Activated T-helper 1 cell treated with anti-CD3 and anti-CD28 coated beads, Interleukin-12 subunit alpha, Interleukin-12 subunit beta, Interleukin-2, Interleukin-4 antibody, amounts not matched to agents 30 ng/mL and 10 ng/mL and 1 ng/mL, durations not matched to agents 14 hours and 24 hours and 36 hours (primary cell): ENCODE results near the gene ABCA9. TPM values are rescaled to one million over a fixed set of nuclear protein-coding genes. Genes with fewer than 3 reads are reported as not detected.
"Not testable (repeated sequence)": the region's sequence is repeated elsewhere in the genome, so short reads cannot be mapped to it uniquely, and the experiment has no call there.

Experiments
- DNase-seq: peaks from one replicate; pipeline ENCODE4 v3.0.0; 2021; ENCODE audit warnings: low spot score
- H3K27ac Mint-ChIP-seq: one replicate; pipeline ENCODE4 v1.8.0; 2021; ENCODE audit warnings: mild to moderate bottlenecking, mixed read lengths
- H3K27me3 Mint-ChIP-seq: one replicate; pipeline ENCODE4 v1.8.0; 2022; ENCODE audit warnings: mild to moderate bottlenecking, moderate library complexity, mixed read lengths; ENCODE audit not compliant: insufficient read depth
- H3K36me3 Mint-ChIP-seq: one replicate; pipeline ENCODE4 v1.8.0; 2021; ENCODE audit warnings: low read depth, mixed read lengths
- H3K4me1 Mint-ChIP-seq: one replicate; pipeline ENCODE4 v1.8.0; 2021; ENCODE audit warnings: low read depth, mixed read lengths
- H3K4me3 Mint-ChIP-seq: one replicate; pipeline ENCODE4 v1.8.0; 2021; ENCODE audit warnings: mild to moderate bottlenecking, moderate library complexity, mixed read lengths
- H3K9me3 Mint-ChIP-seq: one replicate; pipeline ENCODE4 v1.8.0; 2021; ENCODE audit warnings: mixed read lengths
- intact Hi-C: fragments of 100-400 bp; cut with micrococcal nuclease; formaldehyde crosslinking; loops from one replicate; pipeline ENCODE4 v1.15.1; 2024
- total RNA-seq: library from RNA; stranded (reverse); gene quantifications from 2 replicates; pipeline ENCODE4 v1.2.3, GENCODE V29; 2022

The ABCA9 gene
- total RNA-seq, 1 donor from 2014 or later, result not detected

GRCh38 chr17:68987966-68988365 is 72.8 kb downstream of the ABCA9 start:
- no peaks in the 10 kb centered on the region for H3K36me3 Mint-ChIP-seq
- no peaks in the 10 kb centered on the region for H3K4me1 Mint-ChIP-seq
- intact Hi-C loops, result no loop called here
- H3K4me3 Mint-ChIP-seq, result no peak overlapping the region
- no peaks in the 10 kb centered on the region for H3K27me3 Mint-ChIP-seq
- no peak overlapping the region for H3K27ac Mint-ChIP-seq
- DNase-seq, result no peak
- no peaks in the 10 kb centered on the region for H3K9me3 Mint-ChIP-seq

GRCh38 chr17:68981288-68981687 is 79.4 kb downstream of the ABCA9 start:
- Mint-ChIP-seq H3K27ac (no peak overlapping the region), H3K27me3 (no peaks in the 10 kb centered on the region), H3K9me3 (no peaks in the 10 kb centered on the region), H3K36me3 (no peaks in the 10 kb centered on the region), H3K4me1 (no peaks in the 10 kb centered on the region), H3K4me3 (no peak overlapping the region)
- intact Hi-C loops, result no loop called here
- no peak for DNase-seq

DNA sequence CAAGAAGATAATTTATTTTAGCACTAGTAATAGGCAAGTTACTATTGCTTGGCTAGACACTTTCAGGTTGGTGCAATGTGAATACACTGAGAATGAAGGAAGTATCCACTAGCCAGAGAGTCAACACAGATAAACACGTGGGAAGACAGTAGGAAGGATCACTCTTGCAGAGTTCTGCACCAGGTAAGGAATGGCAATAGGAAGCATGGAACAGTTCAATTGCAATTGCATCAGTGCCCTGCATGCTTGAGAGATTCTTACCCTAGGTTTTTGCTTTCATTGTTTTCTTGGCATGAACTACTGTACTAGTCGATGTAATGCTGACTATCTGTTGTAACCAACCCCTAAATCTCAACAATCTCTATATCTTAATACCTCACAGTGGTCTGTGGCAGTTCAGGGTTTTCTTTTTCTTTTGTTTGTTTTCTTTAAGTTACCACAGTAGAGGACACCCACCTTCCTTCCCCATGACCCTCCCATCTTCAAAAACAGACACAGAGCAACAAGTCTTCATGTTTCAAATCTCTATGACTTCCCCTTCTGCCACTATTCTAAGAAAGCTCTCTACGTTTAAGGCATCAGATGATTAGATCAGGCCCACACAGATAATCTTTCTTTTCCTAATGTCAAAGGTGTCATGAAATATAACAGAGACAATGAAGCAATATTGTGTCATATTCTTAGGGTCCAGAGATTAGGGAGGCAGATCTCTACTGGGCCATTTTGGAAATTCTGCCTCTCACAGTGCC is 87.5 kb downstream of the ABCA9 start:
- DNase-seq, result no peak
- no peaks in the 10 kb centered on the region for H3K27me3 Mint-ChIP-seq
- H3K27ac Mint-ChIP-seq, result no peak overlapping the region
- H3K4me3 Mint-ChIP-seq, result no peak overlapping the region
- H3K9me3 Mint-ChIP-seq, result no peaks in the 10 kb centered on the region
- no peaks in the 10 kb centered on the region for H3K4me1 Mint-ChIP-seq
- intact Hi-C loops, result loop anchor here (10.0 kb wide), 1 partner anchor 272 kb away; no protein-coding TSS in a partner anchor
- no peaks in the 10 kb centered on the region for H3K36me3 Mint-ChIP-seq

GRCh38 chr17:68972119-68972704 is 88.5 kb downstream of the ABCA9 start:
- Mint-ChIP-seq H3K27me3 (no peaks in the 10 kb centered on the region), H3K4me1 (no peaks in the 10 kb centered on the region), H3K27ac (no peak overlapping the region), H3K4me3 (no peak overlapping the region), H3K9me3 (no peaks in the 10 kb centered on the region), H3K36me3 (no peaks in the 10 kb centered on the region)
- intact Hi-C loops, result loop anchor here (10.0 kb wide), 1 partner anchor 273 kb away; no protein-coding TSS in a partner anchor
- DNase-seq, result no peak

DNA sequence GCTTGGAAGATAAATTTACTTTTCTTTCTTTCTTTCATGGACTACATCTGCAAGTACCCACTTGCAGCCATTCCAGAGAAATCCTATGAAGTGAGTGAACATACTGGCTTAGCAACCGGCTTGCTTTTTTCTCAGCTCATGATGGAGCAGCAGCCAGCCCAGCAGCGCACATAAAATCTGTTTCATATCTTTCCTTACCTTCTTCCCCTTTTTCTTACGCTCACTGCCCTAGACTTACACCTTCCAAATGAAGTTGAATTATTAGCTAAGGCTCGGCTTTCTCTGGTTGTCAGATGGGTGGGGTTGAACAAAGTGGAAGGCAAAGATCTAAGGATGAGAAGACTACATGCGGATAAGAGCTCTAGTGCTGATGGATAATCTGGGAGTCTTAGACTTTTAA is 91.6 kb downstream of the ABCA9 start:
- H3K36me3 Mint-ChIP-seq, result no peaks in the 10 kb centered on the region
- DNase-seq, result no peak
- no peaks in the 10 kb centered on the region for H3K27me3 Mint-ChIP-seq
- H3K9me3 Mint-ChIP-seq, result no peaks in the 10 kb centered on the region
- H3K4me1 Mint-ChIP-seq, result no peaks in the 10 kb centered on the region
- H3K4me3 Mint-ChIP-seq, result no peak overlapping the region
- intact Hi-C loops, result no loop called here
- H3K27ac Mint-ChIP-seq, result no peak overlapping the region

GRCh38 chr17:68963958-68964357 is 96.8 kb downstream of the ABCA9 start:
- H3K4me3 Mint-ChIP-seq, result no peak overlapping the region
- no peaks in the 10 kb centered on the region for H3K36me3 Mint-ChIP-seq
- no peak overlapping the region for H3K27ac Mint-ChIP-seq
- H3K4me1 Mint-ChIP-seq, result no peaks in the 10 kb centered on the region
- DNase-seq, result no peak
- H3K9me3 Mint-ChIP-seq, result no peaks in the 10 kb centered on the region
- intact Hi-C loops, result no loop called here
- H3K27me3 Mint-ChIP-seq, result no peaks in the 10 kb centered on the region

- no peak overlapping the region for H3K4me3 Mint-ChIP-seq
- H3K4me1 Mint-ChIP-seq, result no peaks in the 10 kb centered on the region
- intact Hi-C loops, result no loop called here
- DNase-seq, result no peak
- H3K27me3 Mint-ChIP-seq, result no peaks in the 10 kb centered on the region
- H3K9me3 Mint-ChIP-seq, result no peaks in the 10 kb centered on the region
- no peak overlapping the region for H3K27ac Mint-ChIP-seq
- H3K36me3 Mint-ChIP-seq, result no peaks in the 10 kb centered on the region
Measured at GRCh38 chr17:68961214-68961882, 99.4 kb downstream of the ABCA9 start.

GRCh38 chr17:68959117-68959516 is 101.6 kb downstream of the ABCA9 start:
- H3K36me3 Mint-ChIP-seq, H3K4me1 Mint-ChIP-seq, DNase-seq, H3K27me3 Mint-ChIP-seq, H3K27ac Mint-ChIP-seq, intact Hi-C loops, H3K9me3 Mint-ChIP-seq, H3K4me3 Mint-ChIP-seq: not testable (repeated sequence)

GRCh38 chr17:68957944-68958343 is 102.8 kb downstream of the ABCA9 start:
- Mint-ChIP-seq H3K27ac (no peak overlapping the region), H3K27me3 (no peaks in the 10 kb centered on the region)
- intact Hi-C loops, result no loop called here

DNA sequence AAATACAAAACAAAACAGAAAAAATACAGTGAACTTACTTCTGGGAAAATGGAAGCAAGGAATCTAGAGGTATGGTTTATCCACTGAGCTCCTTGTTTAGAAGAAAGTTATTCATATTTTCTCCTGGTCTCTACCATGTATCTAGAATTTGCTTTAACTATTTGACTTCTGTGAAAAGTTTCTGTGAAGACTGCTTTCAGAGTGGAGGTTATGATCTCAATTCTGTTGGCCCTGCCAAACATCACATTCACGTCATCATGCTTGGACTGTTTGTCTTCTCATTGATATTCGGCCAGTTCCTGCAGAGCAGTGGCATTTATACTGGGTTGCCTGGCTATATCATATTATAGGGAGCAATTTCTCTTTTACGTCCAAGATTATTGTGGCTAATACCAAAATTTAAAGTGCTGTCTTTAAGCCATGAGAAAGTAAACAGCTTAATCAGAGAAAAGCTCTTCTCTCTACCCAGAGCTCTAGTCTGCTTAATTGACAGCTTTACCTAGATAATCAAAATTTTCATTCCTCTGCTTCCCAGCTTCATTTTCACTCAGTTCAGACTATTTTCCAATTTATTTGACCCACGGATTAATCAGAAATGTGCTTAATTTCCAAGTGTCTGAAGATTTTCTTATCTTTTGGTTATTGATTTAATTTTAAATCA is 105.4 kb downstream of the ABCA9 start, which contains the start of gene ABCA8:
TSS of gene ABCA8 (minus strand) at position 212 of the 661 bp plus-strand sequence. CDS start 13,358 bp downstream, outside the sequence.
- Mint-ChIP-seq H3K27ac (no peak within 1 kb of the TSS), H3K36me3 (no peaks in the 10 kb centered on the region), H3K4me1 (no peaks in the 10 kb centered on the region), H3K27me3 (no peaks in the 10 kb centered on the region), H3K9me3 (no peaks in the 10 kb centered on the region), H3K4me3 (no peak within 1 kb of the TSS)
- intact Hi-C loops, result no loop called here
- no peak for DNase-seq

More at GRCh38 chr17:68957944-68958343, 102.8 kb downstream of the ABCA9 start:
- Mint-ChIP-seq H3K4me3 (no peak overlapping the region), H3K4me1 (no peaks in the 10 kb centered on the region), H3K9me3 (no peaks in the 10 kb centered on the region), H3K36me3 (no peaks in the 10 kb centered on the region)
- DNase-seq, result no peak

DNA sequence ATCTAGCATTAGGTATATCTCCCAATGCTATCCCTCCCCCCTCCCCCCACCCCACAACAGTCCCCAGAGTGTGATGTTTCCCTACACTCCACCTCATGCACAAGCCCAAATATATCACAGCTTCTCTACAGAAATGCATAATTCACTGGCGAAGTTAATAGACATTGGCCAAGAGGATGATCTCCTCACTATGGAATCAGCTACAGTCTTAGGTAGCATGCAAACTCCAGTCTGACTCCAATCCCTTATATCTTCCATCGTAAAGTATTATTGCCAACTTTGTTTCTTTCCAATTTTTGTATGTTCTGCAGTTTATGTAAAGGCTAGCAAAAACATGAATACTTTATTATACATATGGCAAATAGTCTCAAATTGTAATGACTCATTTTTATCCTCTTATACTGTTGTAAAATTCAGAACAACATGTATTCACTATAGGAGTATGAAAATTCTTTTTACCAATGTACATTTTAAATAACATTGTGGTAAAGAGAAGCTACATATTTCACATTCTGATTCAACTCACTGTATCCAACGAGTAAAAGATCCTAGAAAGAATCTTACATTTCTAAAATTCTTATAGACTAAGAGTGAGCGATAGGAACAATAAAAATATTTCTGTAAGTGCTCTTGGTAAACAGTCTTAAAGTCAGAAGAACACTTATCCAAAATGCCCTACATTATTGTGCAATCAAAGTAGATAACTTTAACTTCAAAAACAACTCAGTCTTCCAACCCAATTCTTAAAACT is 106.4 kb downstream of the ABCA9 start:
- Mint-ChIP-seq H3K9me3 (no peaks in the 10 kb centered on the region), H3K4me3 (no peak overlapping the region), H3K27me3 (no peaks in the 10 kb centered on the region), H3K4me1 (no peaks in the 10 kb centered on the region), H3K36me3 (no peaks in the 10 kb centered on the region), H3K27ac (no peak overlapping the region)
- intact Hi-C loops, result no loop called here
- DNase-seq, result no peak

DNA sequence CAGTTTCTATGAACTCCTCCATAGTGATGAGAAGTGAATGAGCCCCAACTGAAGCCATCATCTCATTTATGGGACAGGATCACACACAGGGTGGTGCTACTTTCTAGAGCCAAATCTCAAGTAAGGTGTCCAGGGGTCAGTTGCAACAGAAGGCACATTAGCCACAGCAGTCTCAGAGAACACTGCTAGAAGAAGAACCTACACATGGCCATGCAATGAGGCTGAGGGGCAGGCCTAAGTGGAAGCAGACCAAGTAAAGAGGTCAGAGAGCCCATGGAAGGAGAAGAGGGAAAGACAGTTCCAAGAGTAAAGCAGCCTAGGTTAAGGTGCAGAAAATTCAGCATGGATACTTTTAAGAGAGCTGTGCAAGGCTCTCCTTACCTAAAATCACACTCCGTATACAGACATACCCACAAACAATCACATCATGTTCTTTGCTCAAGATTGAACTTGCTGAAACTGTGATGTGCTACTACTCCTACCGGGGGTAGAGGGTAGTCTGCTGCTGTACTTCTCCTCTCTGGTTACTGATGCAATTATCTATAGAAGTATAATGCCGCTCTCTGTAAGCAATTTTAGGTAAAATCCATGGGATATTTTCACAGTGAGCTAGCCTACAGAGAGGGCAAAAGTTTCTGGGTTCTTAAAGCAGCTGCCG is 107.3 kb downstream of the ABCA9 start:
- H3K4me3 Mint-ChIP-seq, result no peak overlapping the region
- no peaks in the 10 kb centered on the region for H3K9me3 Mint-ChIP-seq
- no peak for DNase-seq
- no peaks in the 10 kb centered on the region for H3K4me1 Mint-ChIP-seq
- H3K36me3 Mint-ChIP-seq, result no peaks in the 10 kb centered on the region
- no peak overlapping the region for H3K27ac Mint-ChIP-seq
- intact Hi-C loops, result no loop called here
- H3K27me3 Mint-ChIP-seq, result no peaks in the 10 kb centered on the region
